OCI-LY7 (cell line): ENCODE measurements around the gene RNF133.

Experiments
- EZH2phosphoT487 ChIP-seq: fragments of 200-600 bp; sonication (generic); IDR thresholded peaks from 2 replicates; pipeline ENCODE4 v1.6.1; 2018; ENCODE audit warnings: low read depth, borderline replicate concordance, mild to moderate bottlenecking, mixed run types, antibody characterized with exemption, low read length, moderate library complexity, mixed read lengths
- TF ChIP-seq, protein P1 (sequence below): fragments of 200-600 bp; sonication (generic); conservative IDR thresholded peaks from 2 replicates; pipeline ENCODE4 v1.5.1; 2014; ENCODE audit warnings: mild to moderate bottlenecking, antibody characterized with exemption, low read length, moderate library complexity, mixed read lengths

DNA sequence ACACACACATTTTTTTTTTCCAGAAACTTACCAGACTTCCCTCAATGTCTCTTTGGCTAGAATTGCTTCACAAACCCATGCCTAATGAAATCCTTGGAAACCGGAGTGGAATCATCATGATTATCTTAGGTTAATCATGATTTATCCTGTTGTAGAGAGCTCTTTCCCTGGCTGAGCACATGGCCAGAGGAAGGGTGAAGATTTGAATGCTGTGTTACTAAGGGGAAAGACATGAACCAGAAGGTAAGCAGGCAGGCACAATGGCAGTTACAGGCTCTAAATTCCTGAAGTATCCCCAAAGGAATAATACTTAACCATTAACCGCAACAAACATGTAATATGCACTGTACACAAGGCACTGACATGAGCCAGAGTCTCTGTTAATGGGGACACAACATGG, 7.9 kb upstream of the RNF133 start:
- TF ChIP-seq, protein P1, sequence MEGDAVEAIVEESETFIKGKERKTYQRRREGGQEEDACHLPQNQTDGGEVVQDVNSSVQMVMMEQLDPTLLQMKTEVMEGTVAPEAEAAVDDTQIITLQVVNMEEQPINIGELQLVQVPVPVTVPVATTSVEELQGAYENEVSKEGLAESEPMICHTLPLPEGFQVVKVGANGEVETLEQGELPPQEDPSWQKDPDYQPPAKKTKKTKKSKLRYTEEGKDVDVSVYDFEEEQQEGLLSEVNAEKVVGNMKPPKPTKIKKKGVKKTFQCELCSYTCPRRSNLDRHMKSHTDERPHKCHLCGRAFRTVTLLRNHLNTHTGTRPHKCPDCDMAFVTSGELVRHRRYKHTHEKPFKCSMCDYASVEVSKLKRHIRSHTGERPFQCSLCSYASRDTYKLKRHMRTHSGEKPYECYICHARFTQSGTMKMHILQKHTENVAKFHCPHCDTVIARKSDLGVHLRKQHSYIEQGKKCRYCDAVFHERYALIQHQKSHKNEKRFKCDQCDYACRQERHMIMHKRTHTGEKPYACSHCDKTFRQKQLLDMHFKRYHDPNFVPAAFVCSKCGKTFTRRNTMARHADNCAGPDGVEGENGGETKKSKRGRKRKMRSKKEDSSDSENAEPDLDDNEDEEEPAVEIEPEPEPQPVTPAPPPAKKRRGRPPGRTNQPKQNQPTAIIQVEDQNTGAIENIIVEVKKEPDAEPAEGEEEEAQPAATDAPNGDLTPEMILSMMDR: no peak
- TF ChIP-seq EZH2phosphoT487: no peak
